Neural progenitor cell (in vitro differentiated cells): Measurements from ENCODE around the gene BMP8B. TPM values are rescaled to one million over a fixed set of nuclear protein-coding genes. Genes with fewer than 3 reads are reported as not detected.

Experiments
- DNase-seq: peaks from one replicate; pipeline ENCODE4 v3.0.0-alpha.2; 2016; ENCODE audit warnings: low spot score
- H2AFZ ChIP-seq: fragments of 200-600 bp; sonication (generic); replicated peaks from 2 replicates; pipeline ENCODE4 v1.6.1; 2016; ENCODE audit warnings: antibody characterized with exemption
- H3F3A ChIP-seq: fragments of 200-600 bp; sonication (generic); 2 replicates; pipeline ENCODE4 v1.6.1; 2016; ENCODE audit warnings: antibody characterized with exemption, low read depth
- H3K27ac ChIP-seq: fragments of 200-600 bp; sonication (generic); 2 replicates; pipeline ENCODE4 v1.5.1; 2016; ENCODE audit warnings: mild to moderate bottlenecking
- H3K27me3 ChIP-seq: fragments of 200-600 bp; sonication (generic); 2 replicates; pipeline ENCODE4 v1.6.1; 2016; ENCODE audit warnings: mild to moderate bottlenecking, moderate library complexity
- H3K36me3 ChIP-seq: fragments of 200-600 bp; sonication (generic); 2 replicates; pipeline ENCODE4 v1.5.1; 2016
- H3K4me1 ChIP-seq: fragments of 200-600 bp; sonication (generic); 2 replicates; pipeline ENCODE4 v1.6.1; 2016; ENCODE audit warnings: mixed run types
- H3K4me2 ChIP-seq: fragments of 200-600 bp; sonication (generic); 2 replicates; pipeline ENCODE4 v1.6.1; 2016
- H3K4me3 ChIP-seq: fragments of 200-600 bp; sonication (generic); 2 replicates; pipeline ENCODE4 v1.5.1; 2016
- H3K79me2 ChIP-seq: fragments of 200-600 bp; sonication (generic); 2 replicates; pipeline ENCODE4 v1.6.1; 2016; ENCODE audit warnings: low read depth
- H3K9ac ChIP-seq: fragments of 200-600 bp; sonication (generic); 2 replicates; pipeline ENCODE4 v1.6.1; 2016
- H3K9me3 ChIP-seq: fragments of 200-600 bp; sonication (generic); 2 replicates; pipeline ENCODE4 v1.5.1; 2016; ENCODE audit warnings: low read depth
- H4K20me1 ChIP-seq: fragments of 200-600 bp; sonication (generic); 2 replicates; pipeline ENCODE4 v1.6.1; 2016; ENCODE audit warnings: low read depth
- H3K27ac Mint-ChIP-seq: 3 replicates; pipeline ENCODE4 v1.8.0; 2021; ENCODE audit warnings: mixed read lengths
- H3K27me3 Mint-ChIP-seq: 2 replicates; pipeline ENCODE4 v1.8.0; 2022; ENCODE audit warnings: low read depth, mild to moderate bottlenecking, inconsistent platforms, moderate library complexity, mixed read lengths; ENCODE audit not compliant: insufficient read depth
- H3K36me3 Mint-ChIP-seq: 3 replicates; pipeline ENCODE4 v1.8.0; 2021; ENCODE audit warnings: mixed read lengths
- H3K4me1 Mint-ChIP-seq: 3 replicates; pipeline ENCODE4 v1.8.0; 2021; ENCODE audit warnings: mixed read lengths
- H3K4me3 Mint-ChIP-seq: 3 replicates; pipeline ENCODE4 v1.8.0; 2021; ENCODE audit warnings: mild to moderate bottlenecking, moderate library complexity, mixed read lengths
- H3K9me3 Mint-ChIP-seq: 3 replicates; pipeline ENCODE4 v1.8.0; 2020; ENCODE audit warnings: mixed read lengths
- CTCF ChIP-seq: fragments of 200-600 bp; sonication (generic); IDR thresholded peaks from 2 replicates; pipeline ENCODE4 v1.5.1; 2017; ENCODE audit warnings: antibody characterized with exemption, mild to moderate bottlenecking
- EZH2 ChIP-seq: fragments of 200-600 bp; sonication (generic); IDR thresholded peaks from 2 replicates; pipeline ENCODE4 v1.6.1; 2017; ENCODE audit warnings: antibody characterized with exemption, mild to moderate bottlenecking, moderate library complexity
- EZH2phosphoT487 ChIP-seq: fragments of 200-600 bp; sonication (generic); IDR thresholded peaks from 2 replicates; pipeline ENCODE4 v1.6.1; 2017; ENCODE audit warnings: antibody characterized with exemption
- total RNA-seq: library from RNA; depleted of rRNA; stranded (reverse); fragments of >200 nt; gene quantifications from 2 replicates; pipeline ENCODE4 v1.2.3, GENCODE V29; 2015; ENCODE audit warnings: low replicate concordance

Gene BMP8B
- total RNA-seq, 1 donor from 2014 or later: 0.24 TPM

- no peaks in the 10 kb centered on the region for H3K27me3 ChIP-seq
- H4K20me1 ChIP-seq: no peaks in the 10 kb centered on the region
- no peaks in the 10 kb centered on the region for H3K36me3 ChIP-seq
- H3K9ac ChIP-seq: no peak overlapping the region
- no peak overlapping the region for H3K4me3 ChIP-seq
- DNase-seq: no peak
- Mint-ChIP-seq H3K4me3 (no peak overlapping the region), H3K27ac (no peak overlapping the region), H3K27me3 (peaks cover 10% of the 10 kb centered on the region), H3K9me3 (no peaks in the 10 kb centered on the region), H3K4me1 (peaks cover 3% of the 10 kb centered on the region), H3K36me3 (peaks cover 22% of the 10 kb centered on the region)
- H3K4me1 ChIP-seq: no peaks in the 10 kb centered on the region
- H3K79me2 ChIP-seq: no peaks in the 10 kb centered on the region
- no peak overlapping the region for H3K4me2 ChIP-seq
- H3K9me3 ChIP-seq: no peaks in the 10 kb centered on the region
- no peak overlapping the region for H2AFZ ChIP-seq
- H3F3A ChIP-seq: no peaks in the 10 kb centered on the region
- no peak for TF ChIP-seq EZH2
- TF ChIP-seq EZH2phosphoT487: no peak
- no peak for TF ChIP-seq CTCF
- H3K27ac ChIP-seq: no peak overlapping the region
These were observed 28.3 kb downstream of the BMP8B start for GRCh38 chr1:39760074-39761008.

- Mint-ChIP-seq H3K4me1 (peaks cover 3% of the 10 kb centered on the region), H3K9me3 (no peaks in the 10 kb centered on the region), H3K27ac (no peak overlapping the region), H3K27me3 (peaks cover 10% of the 10 kb centered on the region), H3K36me3 (peaks cover 22% of the 10 kb centered on the region), H3K4me3 (no peak overlapping the region)
- H3K36me3 ChIP-seq: no peaks in the 10 kb centered on the region
- H3F3A ChIP-seq: no peaks in the 10 kb centered on the region
- TF ChIP-seq EZH2phosphoT487 (no peak), EZH2 (no peak), CTCF (no peak)
- no peaks in the 10 kb centered on the region for H3K27me3 ChIP-seq
- no peaks in the 10 kb centered on the region for H3K79me2 ChIP-seq
- no peak overlapping the region for H2AFZ ChIP-seq
- no peaks in the 10 kb centered on the region for H3K9me3 ChIP-seq
- H3K4me3 ChIP-seq: no peak overlapping the region
- H3K4me1 ChIP-seq: no peaks in the 10 kb centered on the region
- no peak overlapping the region for H3K27ac ChIP-seq
- H4K20me1 ChIP-seq: no peaks in the 10 kb centered on the region
- no peak for DNase-seq
- no peak overlapping the region for H3K9ac ChIP-seq
- H3K4me2 ChIP-seq: no peak overlapping the region
These were observed 29.3 kb downstream of the BMP8B start for GRCh38 chr1:39759436-39759726.

- H3K27ac ChIP-seq: no peak overlapping the region
- no peak for TF ChIP-seq CTCF
- no peak for TF ChIP-seq EZH2
- TF ChIP-seq EZH2phosphoT487: no peak
- peaks cover 10% of the 10 kb centered on the region for H3K27me3 Mint-ChIP-seq
- H3K4me1 Mint-ChIP-seq: peaks cover 3% of the 10 kb centered on the region
- H3F3A ChIP-seq: no peaks in the 10 kb centered on the region
- H3K36me3 Mint-ChIP-seq: peaks cover 25% of the 10 kb centered on the region
- H3K79me2 ChIP-seq: no peaks in the 10 kb centered on the region
- no peaks in the 10 kb centered on the region for H3K9me3 Mint-ChIP-seq
- H3K27ac Mint-ChIP-seq: no peak overlapping the region
- H2AFZ ChIP-seq: no peak overlapping the region
- H3K9ac ChIP-seq: no peak overlapping the region
- no peaks in the 10 kb centered on the region for H3K4me1 ChIP-seq
- no peak overlapping the region for H3K4me3 ChIP-seq
- no peak overlapping the region for H3K4me2 ChIP-seq
- H3K4me3 Mint-ChIP-seq: no peak overlapping the region
- no peaks in the 10 kb centered on the region for H3K27me3 ChIP-seq
- H4K20me1 ChIP-seq: no peaks in the 10 kb centered on the region
- no peak for DNase-seq
- H3K9me3 ChIP-seq: no peaks in the 10 kb centered on the region
- no peaks in the 10 kb centered on the region for H3K36me3 ChIP-seq
These were observed 29.9 kb downstream of the BMP8B start for GRCh38 chr1:39758556-39759435.
